ENCODE measurements around the gene WNK2. TPM values are rescaled to one million over a fixed set of nuclear protein-coding genes. Genes with fewer than 3 reads are reported as not detected.

Gene WNK2
- total RNA-seq, 1 donor from 2014 or later = 1.9 TPM

- H3K9ac ChIP-seq (ENCODE audit: low read length) = no peak overlapping the region
- H3K4me2 ChIP-seq (ENCODE audit: low read length) = no peak overlapping the region
- no peak overlapping the region for H2AFZ ChIP-seq (ENCODE audit: low read depth, low read length)
- no peaks in the 10 kb centered on the region for H4K20me1 ChIP-seq (ENCODE audit: insufficient read depth, low read length)
- Mint-ChIP-seq H3K36me3 (ENCODE audit: low read depth, unreplicated experiment) (no peaks in the 10 kb centered on the region), H3K27me3 (ENCODE audit: low read depth, unreplicated experiment) (peaks cover 2% of the 10 kb centered on the region), H3K9me3 (ENCODE audit: unreplicated experiment) (peaks cover 9% of the 10 kb centered on the region), H3K4me1 (ENCODE audit: low read depth, unreplicated experiment) (no peaks in the 10 kb centered on the region), H3K27ac (ENCODE audit: unreplicated experiment) (no peak overlapping the region), H3K4me3 (ENCODE audit: unreplicated experiment) (no peak overlapping the region)
- no peaks in the 10 kb centered on the region for H3K4me1 ChIP-seq (ENCODE audit: insufficient read depth, low read length)
- H3K4me3 ChIP-seq (ENCODE audit: insufficient read depth, low read depth, low read length) = no peak overlapping the region
- no peaks in the 10 kb centered on the region for H3K27me3 ChIP-seq (ENCODE audit: insufficient read depth, low read length)
- TF ChIP-seq, protein P1, sequence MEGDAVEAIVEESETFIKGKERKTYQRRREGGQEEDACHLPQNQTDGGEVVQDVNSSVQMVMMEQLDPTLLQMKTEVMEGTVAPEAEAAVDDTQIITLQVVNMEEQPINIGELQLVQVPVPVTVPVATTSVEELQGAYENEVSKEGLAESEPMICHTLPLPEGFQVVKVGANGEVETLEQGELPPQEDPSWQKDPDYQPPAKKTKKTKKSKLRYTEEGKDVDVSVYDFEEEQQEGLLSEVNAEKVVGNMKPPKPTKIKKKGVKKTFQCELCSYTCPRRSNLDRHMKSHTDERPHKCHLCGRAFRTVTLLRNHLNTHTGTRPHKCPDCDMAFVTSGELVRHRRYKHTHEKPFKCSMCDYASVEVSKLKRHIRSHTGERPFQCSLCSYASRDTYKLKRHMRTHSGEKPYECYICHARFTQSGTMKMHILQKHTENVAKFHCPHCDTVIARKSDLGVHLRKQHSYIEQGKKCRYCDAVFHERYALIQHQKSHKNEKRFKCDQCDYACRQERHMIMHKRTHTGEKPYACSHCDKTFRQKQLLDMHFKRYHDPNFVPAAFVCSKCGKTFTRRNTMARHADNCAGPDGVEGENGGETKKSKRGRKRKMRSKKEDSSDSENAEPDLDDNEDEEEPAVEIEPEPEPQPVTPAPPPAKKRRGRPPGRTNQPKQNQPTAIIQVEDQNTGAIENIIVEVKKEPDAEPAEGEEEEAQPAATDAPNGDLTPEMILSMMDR (IDR thresholded peaks at IDR 0.05; ENCODE audit: insufficient read depth, low read depth, low read length) = no peak
- no peak for TF ChIP-seq EZH2 (IDR thresholded peaks at IDR 0.05; ENCODE audit: insufficient read depth, low read length)
- H3K36me3 ChIP-seq (ENCODE audit: insufficient read depth, low read length) = no peaks in the 10 kb centered on the region
- no peak overlapping the region for H3K27ac ChIP-seq (ENCODE audit: low read depth, low read length)
- no peaks in the 10 kb centered on the region for H3K79me2 ChIP-seq (ENCODE audit: insufficient read depth, low read length)
- no peak for DNase-seq (ENCODE audit: low read depth)
- no peak for FAIRE-seq
- no peaks in the 10 kb centered on the region for H3K9me3 ChIP-seq (ENCODE audit: insufficient read depth, low read depth, low read length)
These were observed 32.1 kb downstream of the WNK2 start for GRCh38 chr9:93216073-93216365.

- no peak for TF ChIP-seq EZH2 (IDR thresholded peaks at IDR 0.05; ENCODE audit: insufficient read depth, low read length)
- TF ChIP-seq, protein P1 (IDR thresholded peaks at IDR 0.05; ENCODE audit: insufficient read depth, low read depth, low read length) = no peak
- H3K27me3 Mint-ChIP-seq (ENCODE audit: low read depth, unreplicated experiment) = peaks cover 7% of the 10 kb centered on the region
- Histone ChIP-seq H3K4me2 (ENCODE audit: low read length) (no peak overlapping the region), H3K27ac (ENCODE audit: low read depth, low read length) (no peak overlapping the region), H3K36me3 (ENCODE audit: insufficient read depth, low read length) (no peaks in the 10 kb centered on the region), H4K20me1 (ENCODE audit: insufficient read depth, low read length) (no peaks in the 10 kb centered on the region), H3K4me1 (ENCODE audit: insufficient read depth, low read length) (no peaks in the 10 kb centered on the region), H3K4me3 (ENCODE audit: insufficient read depth, low read depth, low read length) (no peak overlapping the region), H2AFZ (ENCODE audit: low read depth, low read length) (no peak overlapping the region), H3K27me3 (ENCODE audit: insufficient read depth, low read length) (no peaks in the 10 kb centered on the region), H3K9ac (ENCODE audit: low read length) (no peak overlapping the region), H3K79me2 (ENCODE audit: insufficient read depth, low read length) (no peaks in the 10 kb centered on the region), H3K9me3 (ENCODE audit: insufficient read depth, low read depth, low read length) (no peaks in the 10 kb centered on the region)
- DNase-seq (ENCODE audit: low read depth) = no peak
- no peak for FAIRE-seq
- peaks cover 9% of the 10 kb centered on the region for H3K9me3 Mint-ChIP-seq (ENCODE audit: unreplicated experiment)
- no peaks in the 10 kb centered on the region for H3K36me3 Mint-ChIP-seq (ENCODE audit: low read depth, unreplicated experiment)
- H3K4me1 Mint-ChIP-seq (ENCODE audit: low read depth, unreplicated experiment) = peaks cover under 1% of the 10 kb centered on the region
- no peak overlapping the region for H3K27ac Mint-ChIP-seq (ENCODE audit: unreplicated experiment)
- no peak overlapping the region for H3K4me3 Mint-ChIP-seq (ENCODE audit: unreplicated experiment)
These were observed 33.8 kb downstream of the WNK2 start for GRCh38 chr9:93217706-93218105.

DNA sequence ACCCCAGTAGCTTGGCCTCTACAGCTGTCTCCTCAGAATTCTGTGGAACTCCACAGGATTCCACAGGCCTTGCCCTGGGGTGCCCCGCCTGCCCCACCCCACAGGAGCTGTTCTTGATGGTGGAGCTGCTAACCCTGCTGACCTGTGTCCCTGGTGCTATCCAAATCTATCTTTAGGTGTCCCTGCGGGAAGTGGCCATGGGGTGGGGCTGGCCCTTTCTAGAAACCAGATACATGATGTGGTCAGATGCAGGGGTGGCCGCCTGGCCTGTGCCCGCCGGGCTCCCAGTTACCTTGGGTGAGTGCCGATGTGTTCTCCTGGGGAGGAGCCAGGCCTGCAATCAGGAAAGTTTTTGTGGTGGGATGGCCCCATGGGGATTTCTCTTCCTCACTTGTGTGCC, 34.2 kb downstream of the WNK2 start:
- H3K27ac ChIP-seq (ENCODE audit: low read depth, low read length) = no peak overlapping the region
- H3K27me3 Mint-ChIP-seq (ENCODE audit: low read depth, unreplicated experiment) = peaks cover 7% of the 10 kb centered on the region

More for the DNA sequence above, 34.2 kb downstream of the WNK2 start:
- no peak overlapping the region for H3K27ac Mint-ChIP-seq (ENCODE audit: unreplicated experiment)
- Histone ChIP-seq H3K36me3 (ENCODE audit: insufficient read depth, low read length) (no peaks in the 10 kb centered on the region), H3K9me3 (ENCODE audit: insufficient read depth, low read depth, low read length) (no peaks in the 10 kb centered on the region), H3K4me1 (ENCODE audit: insufficient read depth, low read length) (peaks cover 3% of the 10 kb centered on the region), H4K20me1 (ENCODE audit: insufficient read depth, low read length) (no peaks in the 10 kb centered on the region), H3K4me3 (ENCODE audit: insufficient read depth, low read depth, low read length) (no peak overlapping the region), H3K9ac (ENCODE audit: low read length) (no peak overlapping the region), H3K27me3 (ENCODE audit: insufficient read depth, low read length) (no peaks in the 10 kb centered on the region), H2AFZ (ENCODE audit: low read depth, low read length) (no peak overlapping the region), H3K4me2 (ENCODE audit: low read length) (no peak overlapping the region), H3K79me2 (ENCODE audit: insufficient read depth, low read length) (no peaks in the 10 kb centered on the region)
- no peak overlapping the region for H3K4me3 Mint-ChIP-seq (ENCODE audit: unreplicated experiment)
- TF ChIP-seq EZH2 (IDR thresholded peaks at IDR 0.05; ENCODE audit: insufficient read depth, low read length) = no peak
- peaks cover 3% of the 10 kb centered on the region for H3K4me1 Mint-ChIP-seq (ENCODE audit: low read depth, unreplicated experiment)
- peaks cover 9% of the 10 kb centered on the region for H3K9me3 Mint-ChIP-seq (ENCODE audit: unreplicated experiment)
- DNase-seq (ENCODE audit: low read depth) (no peak), FAIRE-seq (no peak)
- H3K36me3 Mint-ChIP-seq (ENCODE audit: low read depth, unreplicated experiment) = peaks cover 2% of the 10 kb centered on the region
